HepG2 (cell line): Measurements from ENCODE around the gene DDX49. TPM values are rescaled to one million over a fixed set of nuclear protein-coding genes. Genes with fewer than 3 reads are reported as not detected.

Experiments used
- CERS6 ChIP-seq: sonication (generic); formaldehyde crosslinking; IDR thresholded peaks from 2 replicates; pipeline ENCODE4 v1.5.0; 2020; ENCODE audit warnings: missing genetic modification reagents
- GRHL1 ChIP-seq: sonication (generic); formaldehyde crosslinking; conservative IDR thresholded peaks from 2 replicates; pipeline ENCODE4 v1.8.0; 2022; ENCODE audit warnings: missing genetic modification reagents
- HNF4A ChIP-seq: sonication (generic); formaldehyde crosslinking; IDR thresholded peaks from 2 replicates; pipeline ENCODE4 v1.4.0; 2020; ENCODE audit warnings: missing genetic modification reagents
- KAT7 ChIP-seq: IDR thresholded peaks from 2 replicates; pipeline ENCODE4 v1.6.1; 2018; ENCODE audit warnings: borderline replicate concordance, missing compliant biosample characterization
- KLF13 ChIP-seq: sonication (generic); formaldehyde crosslinking; IDR thresholded peaks from 2 replicates; pipeline ENCODE4 v1.4.0; 2020; ENCODE audit warnings: mild to moderate bottlenecking, missing genetic modification reagents
- MAFF ChIP-seq: IDR thresholded peaks from 2 replicates; pipeline ENCODE4 v1.6.1; 2011; ENCODE audit warnings: low read depth, low read length, improper control_type of control experiment
- NCOA2 ChIP-seq: sonication (generic); formaldehyde crosslinking; IDR thresholded peaks from 2 replicates; pipeline ENCODE4 v1.8.0; 2022; ENCODE audit warnings: inconsistent platforms
- NR2C2 ChIP-seq: sonication (generic); formaldehyde crosslinking; IDR thresholded peaks from 2 replicates; pipeline ENCODE4 v1.4.0; 2020; ENCODE audit warnings: missing genetic modification reagents, mild to moderate bottlenecking, moderate library complexity, borderline replicate concordance
- POLR2AphosphoS2 ChIP-seq: IDR thresholded peaks from 2 replicates; pipeline ENCODE4 v1.6.1; 2011; ENCODE audit warnings: low read depth, low read length, improper control_type of control experiment
- PPARG ChIP-seq: conservative IDR thresholded peaks from 2 replicates; pipeline ENCODE4 v1.6.1; 2016; ENCODE audit warnings: missing biosample characterization, missing genetic modification reagents
- SP2 ChIP-seq: sonication (generic); formaldehyde crosslinking; IDR thresholded peaks from 2 replicates; pipeline ENCODE4 v1.5.1; 2020; ENCODE audit warnings: mild to moderate bottlenecking, missing genetic modification reagents
- ZNF18 ChIP-seq: sonication (generic); formaldehyde crosslinking; IDR thresholded peaks from 2 replicates; pipeline ENCODE4 v1.8.0; 2022; ENCODE audit warnings: mild to moderate bottlenecking, missing genetic modification reagents; ENCODE audit not compliant: insufficient replicate concordance
- ZNF230 ChIP-seq: sonication (generic); formaldehyde crosslinking; IDR thresholded peaks from 2 replicates; pipeline ENCODE4 v1.4.0; 2020; ENCODE audit warnings: mild to moderate bottlenecking, missing genetic modification reagents
- ZNF468 ChIP-seq: sonication (generic); formaldehyde crosslinking; IDR thresholded peaks from 2 replicates; pipeline ENCODE4 v1.8.0; 2022; ENCODE audit warnings: mild to moderate bottlenecking, moderate library complexity, missing genetic modification reagents
- ZNF543 ChIP-seq: sonication (generic); formaldehyde crosslinking; IDR thresholded peaks from 2 replicates; pipeline ENCODE4 v1.4.0; 2020; ENCODE audit warnings: mild to moderate bottlenecking, missing genetic modification reagents
- ZNF646 ChIP-seq: sonication (generic); formaldehyde crosslinking; IDR thresholded peaks from 2 replicates; pipeline ENCODE4 v1.9.0; 2021; ENCODE audit warnings: mild to moderate bottlenecking, missing genetic modification reagents
- ZNF891 ChIP-seq: sonication (generic); formaldehyde crosslinking; IDR thresholded peaks from 2 replicates; pipeline ENCODE4 v1.5.0; 2020; ENCODE audit warnings: mild to moderate bottlenecking, missing genetic modification reagents
- polyA plus RNA-seq, 8 experiments: library from polyadenylated mRNA; depleted of rRNA in 3 of 8; stranded (reverse) in 7 of 8; unstranded in 1 of 8; fragments of >200 nt; fragmentation: Illumina TruSeq in 4 of 8; extraction: Trizol in 4 of 8; gene quantifications; 2 replicates each; pipeline versions ENCODE4 v1.2.1 to v1.2.3, GENCODE V29; 2011 to 2016; ENCODE audit warnings: low read depth in 4 of 8, missing spikeins in 1 of 8, mixed read lengths in 1 of 8; ENCODE audit not compliant: insufficient read depth in 1 of 8
- total RNA-seq, 5 experiments: library from RNA; depleted of rRNA; stranded (reverse); fragments of >200 nt; fragmentation: Illumina TruSeq; extraction: Trizol; gene quantifications; 2 replicates each; pipeline ENCODE4 v1.2.3, GENCODE V29; 2016; ENCODE audit warnings: low read depth in 1 of 5

Gene DDX49
- total and polyA plus RNA-seq, 2 of the 13 experiments (the other 11 are each of a cell fraction or from before 2014, with no cell fraction given): 27.0 to 46.2 TPM

- TF ChIP-seq MAFF: peak; percentile 13; the same call in 1 of the 2 replicates
- TF ChIP-seq ZNF468: no peak
- 0 out of 2 replicates have a peak, but pooled peaks have one; percentile 7 for TF ChIP-seq NCOA2
- TF ChIP-seq HNF4A (CRISPR knock-in tag): no peak
- TF ChIP-seq KLF13 (CRISPR knock-in tag): no peak
- TF ChIP-seq GRHL1: no peak
- no peak for TF ChIP-seq ZNF646 (CRISPR knock-in tag)
- TF ChIP-seq PPARG: no peak
- peak; percentile 40 for TF ChIP-seq ZNF18 (CRISPR knock-in tag)
- TF ChIP-seq KAT7 (CRISPR knock-in tag): peak; percentile 30; the same call in 1 of the 2 replicates
- TF ChIP-seq CERS6 (CRISPR knock-in tag): no peak
- TF ChIP-seq SP2 (CRISPR knock-in tag): peak; percentile 99
- TF ChIP-seq ZNF230 (CRISPR knock-in tag): no peak; the same call in 1 of the 2 replicates
- peak; percentile 82 for TF ChIP-seq NR2C2 (CRISPR knock-in tag)
- TF ChIP-seq ZNF543: 0 out of 2 replicates have a peak, but pooled peaks have one; percentile 50
- 0 out of 2 replicates have a peak, but pooled peaks have one; percentile 10 for TF ChIP-seq ZNF891
- TF ChIP-seq POLR2AphosphoS2: peak; percentile 86; the same call in 1 of the 2 replicates
Measured at GRCh38 chr19:18919086-18919899, at the start of gene DDX49, which contains the start of gene COPE (continued).
